HG02798 (cell line): Measurements from ENCODE around the gene SRMS.

Source experiments
- ATAC-seq: cut with Tn5 transposase; IDR thresholded peaks from one replicate; pipeline ENCODE4 v1.9.1; 2021; ENCODE audit warnings: mild to moderate bottlenecking; ENCODE audit not compliant: unreplicated experiment, poor library complexity

The SRMS gene

GRCh38 chr20:63494420-63495166 lies 53.0 kb downstream of the SRMS start:
- ATAC-seq = no peak

GRCh38 chr20:63494084-63494419 lies 53.5 kb downstream of the SRMS start:
- ATAC-seq = no peak

- no peak for ATAC-seq
These were observed 54.0 kb downstream of the SRMS start for GRCh38 chr20:63493563-63494020.

- ATAC-seq = no peak
These were observed 54.6 kb downstream of the SRMS start for GRCh38 chr20:63492982-63493381.

- no peak for ATAC-seq
These were observed 55.0 kb downstream of the SRMS start for GRCh38 chr20:63492518-63492917.

- ATAC-seq = no peak
These were observed 55.8 kb downstream of the SRMS start for GRCh38 chr20:63491635-63492230.

- no peak for ATAC-seq
These were observed 56.5 kb downstream of the SRMS start for GRCh38 chr20:63491078-63491477.
